ENCODE data around the gene FGD4.

Gene FGD4

GRCh38 chr12:32399370-32400113, at the start of gene FGD4:
Gene FGD4 (plus strand): TSS chr12:32399558.
- FAIRE-seq = no peak

GRCh38 chr12:32353540-32353939, 45.8 kb upstream of the FGD4 start:
- peak; percentile 45 for FAIRE-seq

- no peak for FAIRE-seq
These were observed 41.6 kb upstream of the FGD4 start for GRCh38 chr12:32357601-32358249.

GRCh38 chr12:32360956-32361355, 38.4 kb upstream of the FGD4 start:
- FAIRE-seq = no peak

- no peak for FAIRE-seq
These were observed 36.5 kb upstream of the FGD4 start for GRCh38 chr12:32362892-32363291.

- FAIRE-seq = peak; percentile 85
These were observed 33.8 kb upstream of the FGD4 start for GRCh38 chr12:32365473-32366064.

GRCh38 chr12:32366714-32367113, 32.6 kb upstream of the FGD4 start:
- peak; percentile 31 for FAIRE-seq

- FAIRE-seq = no peak
These were observed 32.0 kb upstream of the FGD4 start for GRCh38 chr12:32367381-32367780.

GRCh38 chr12:32369202-32369601, 30.2 kb upstream of the FGD4 start:
- FAIRE-seq = no peak

- FAIRE-seq = no peak
These were observed 21.9 kb upstream of the FGD4 start for GRCh38 chr12:32377344-32378055.

GRCh38 chr12:32379213-32379612, 20.1 kb upstream of the FGD4 start:
- FAIRE-seq = no peak

GRCh38 chr12:32379667-32380066, 19.7 kb upstream of the FGD4 start:
- FAIRE-seq = no peak

- no peak for FAIRE-seq
These were observed 17.1 kb upstream of the FGD4 start for GRCh38 chr12:32382226-32382625.

GRCh38 chr12:32390572-32391219, 8.7 kb upstream of the FGD4 start:
- FAIRE-seq = no peak

GRCh38 chr12:32395026-32395425, 4.3 kb upstream of the FGD4 start:
- no peak for FAIRE-seq

- FAIRE-seq = no peak
These were observed 1.7 kb upstream of the FGD4 start for GRCh38 chr12:32397696-32398095.

- no peak for FAIRE-seq
These were observed 1.2 kb upstream of the FGD4 start for GRCh38 chr12:32398181-32398580.

- FAIRE-seq = no peak
These were observed 465 bp upstream of the FGD4 start for GRCh38 chr12:32398816-32399369.

- FAIRE-seq = no peak
These were observed 835 bp downstream of the FGD4 start for GRCh38 chr12:32400114-32400672.

GRCh38 chr12:32400866-32401265, 1.5 kb downstream of the FGD4 start:
- no peak for FAIRE-seq

GRCh38 chr12:32402170-32402569, 2.8 kb downstream of the FGD4 start:
- no peak for FAIRE-seq

GRCh38 chr12:32402946-32403345, 3.6 kb downstream of the FGD4 start:
- FAIRE-seq = no peak
